ENCODE measurements around the gene BCL2L11. TPM values are rescaled to one million over a fixed set of nuclear protein-coding genes. Genes with fewer than 3 reads are reported as not detected.

BCL2L11 gene
- total RNA-seq, 2 experiments from 2014 or later = 11.5 to 12.8 TPM

DNA sequence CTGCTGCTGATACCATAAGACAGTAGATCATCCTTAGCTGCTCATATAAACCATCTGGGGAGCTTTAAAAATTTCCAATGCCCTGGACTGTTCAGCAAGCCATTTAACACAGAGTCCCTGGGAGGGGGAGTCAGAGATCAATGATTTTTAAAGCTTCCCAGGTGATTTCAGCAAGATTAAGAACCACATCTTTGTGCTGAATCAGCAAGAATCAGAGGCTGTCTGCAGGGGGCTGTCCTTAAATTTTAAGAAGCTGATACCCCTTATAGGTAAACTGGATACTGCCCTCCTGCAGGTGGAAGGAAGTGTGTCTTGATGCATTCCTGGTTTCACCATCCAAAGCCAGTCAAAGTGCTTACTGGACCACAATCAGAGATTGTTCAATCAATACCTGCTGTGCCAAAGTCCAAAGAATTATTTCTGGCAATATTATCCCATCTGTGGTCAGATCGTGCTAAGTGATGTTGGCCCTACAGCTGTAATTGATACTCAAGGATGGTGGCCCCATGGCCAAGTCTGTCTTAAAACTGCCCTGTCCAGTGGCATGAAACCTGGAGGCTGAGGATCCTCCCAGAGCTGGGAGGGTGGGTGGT lies 72.2 kb downstream of the BCL2L11 start:
- Mint-ChIP-seq H3K4me3 (no peak overlapping the region), H3K9me3 (no peaks in the 10 kb centered on the region), H3K36me3 (ENCODE audit: low read depth) (no peaks in the 10 kb centered on the region), H3K27me3 (ENCODE audit: low read depth) (no peaks in the 10 kb centered on the region), H3K27ac (no peak overlapping the region), H3K4me1 (ENCODE audit: low read depth) (no peaks in the 10 kb centered on the region)
- intact Hi-C loops (cut with micrococcal nuclease) = no loop called here
- CTCF ChIA-PET = no interaction called here
- DNase-seq = no peak

DNA sequence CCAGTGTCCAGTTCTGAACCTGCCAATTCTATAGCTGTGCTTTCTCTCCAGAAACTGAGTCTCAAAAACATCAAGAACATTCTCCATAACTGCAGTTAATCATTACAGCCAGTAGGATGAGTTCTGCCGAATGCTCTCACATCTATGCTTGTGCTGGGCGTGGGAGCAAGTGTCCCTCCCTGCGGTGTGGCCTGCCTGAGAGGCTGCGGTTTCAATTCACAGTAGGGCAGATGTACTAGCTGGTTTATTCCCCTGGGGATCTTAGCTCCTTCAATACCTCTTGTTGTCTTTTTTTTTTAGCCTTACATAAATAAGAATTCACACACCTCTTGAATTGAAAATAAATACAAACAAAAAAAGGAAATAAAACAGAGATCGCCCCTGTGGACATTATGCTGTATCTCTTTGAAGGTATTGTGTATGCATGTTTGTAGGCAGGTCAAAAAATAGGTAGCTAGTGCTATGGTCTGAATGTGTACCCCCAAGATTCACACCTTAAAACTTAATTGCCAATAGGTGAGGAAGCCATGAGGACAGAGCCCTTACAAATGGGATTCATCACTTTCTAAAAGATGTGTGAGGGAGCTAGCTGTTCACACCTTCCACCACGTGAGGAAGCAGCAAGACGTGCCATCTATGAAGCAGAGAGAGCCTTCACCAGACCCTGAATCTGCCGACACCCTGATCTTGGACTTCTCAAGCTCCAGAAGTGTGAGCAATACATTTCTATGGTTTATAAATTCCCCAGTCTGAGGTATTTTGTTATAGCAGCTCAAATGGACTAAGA lies 74.3 kb downstream of the BCL2L11 start:
- intact Hi-C loops (cut with micrococcal nuclease) = no loop called here
- Mint-ChIP-seq H3K9me3 (no peaks in the 10 kb centered on the region), H3K4me1 (ENCODE audit: low read depth) (no peaks in the 10 kb centered on the region), H3K36me3 (ENCODE audit: low read depth) (no peaks in the 10 kb centered on the region), H3K27ac (no peak overlapping the region), H3K4me3 (no peak overlapping the region), H3K27me3 (ENCODE audit: low read depth) (no peaks in the 10 kb centered on the region)
- DNase-seq = no peak
- CTCF ChIA-PET = no interaction called here

DNA sequence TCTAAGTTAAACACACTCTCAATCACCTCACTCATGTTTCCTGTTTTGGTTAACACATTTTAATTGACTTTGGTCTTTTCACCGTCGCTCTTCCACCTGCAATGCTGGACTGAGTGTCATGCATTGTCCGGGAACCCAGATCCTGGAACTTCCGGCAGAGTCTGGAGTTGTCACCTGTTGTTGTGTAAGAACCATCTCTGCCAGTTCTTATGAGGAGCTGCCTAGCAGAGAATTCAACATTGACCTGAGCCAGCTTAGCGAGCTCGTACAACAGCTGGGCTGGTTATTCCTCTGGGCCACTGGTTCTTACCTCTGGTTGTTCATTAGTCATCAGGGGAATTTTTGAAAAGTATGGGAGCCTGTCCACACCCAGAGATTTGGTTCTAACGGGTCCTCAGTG lies 75.7 kb downstream of the BCL2L11 start:
- CTCF ChIA-PET = no interaction called here
- Mint-ChIP-seq H3K4me1 (ENCODE audit: low read depth) (no peaks in the 10 kb centered on the region), H3K27me3 (ENCODE audit: low read depth) (peaks cover 3% of the 10 kb centered on the region), H3K27ac (no peak overlapping the region), H3K9me3 (no peaks in the 10 kb centered on the region), H3K4me3 (no peak overlapping the region), H3K36me3 (ENCODE audit: low read depth) (no peaks in the 10 kb centered on the region)
- DNase-seq = no peak
- intact Hi-C loops (cut with micrococcal nuclease) = no loop called here

DNA sequence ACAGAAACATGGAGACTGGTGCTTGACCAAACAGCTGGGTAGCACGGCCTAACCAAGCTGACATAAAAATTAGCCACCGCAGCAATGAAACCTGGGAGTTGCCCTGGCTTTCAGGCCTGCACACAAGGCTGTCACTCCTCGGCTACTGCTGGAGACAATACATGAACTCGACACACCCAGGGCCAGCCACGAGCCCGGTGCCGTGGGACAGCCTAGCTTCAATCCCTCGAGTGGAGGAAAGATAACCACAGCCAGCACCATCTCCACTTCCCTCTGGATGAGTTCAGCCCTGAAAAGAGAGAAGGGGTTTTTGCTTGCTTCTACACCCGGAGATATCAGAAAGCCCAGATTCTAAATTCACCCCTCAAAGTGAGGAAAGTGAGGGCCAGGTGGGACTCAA lies 78.0 kb downstream of the BCL2L11 start:
- peaks cover 3% of the 10 kb centered on the region for H3K27me3 Mint-ChIP-seq (ENCODE audit: low read depth)
- H3K4me1 Mint-ChIP-seq (ENCODE audit: low read depth) = no peaks in the 10 kb centered on the region
- CTCF ChIA-PET = no interaction called here

DNA sequence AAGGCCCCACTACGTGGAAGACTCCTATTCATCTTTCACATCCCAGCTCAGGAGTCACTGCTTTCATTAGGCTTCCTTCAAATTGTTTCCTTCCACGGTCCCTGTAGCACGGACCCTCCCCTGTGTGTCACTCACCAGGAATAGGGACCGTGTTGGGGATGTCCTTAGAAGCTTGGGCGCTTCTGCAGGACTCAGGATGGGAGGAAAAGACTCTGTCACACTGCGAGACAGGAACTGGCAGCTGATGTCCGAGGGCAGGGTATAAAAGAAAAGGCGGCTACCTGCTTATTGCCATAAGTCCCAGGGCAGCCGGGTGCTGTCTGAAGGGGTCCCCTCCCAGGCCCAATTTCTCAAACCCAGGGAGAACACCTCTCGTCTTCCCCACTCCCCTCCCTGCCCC lies 79.1 kb downstream of the BCL2L11 start:
- peaks cover 3% of the 10 kb centered on the region for H3K27me3 Mint-ChIP-seq (ENCODE audit: low read depth)
- CTCF ChIA-PET = no interaction called here
- H3K4me1 Mint-ChIP-seq (ENCODE audit: low read depth) = no peaks in the 10 kb centered on the region
- H3K4me3 Mint-ChIP-seq = no peak overlapping the region
- H3K27ac Mint-ChIP-seq = no peak overlapping the region
- H3K9me3 Mint-ChIP-seq = no peaks in the 10 kb centered on the region
- DNase-seq = no peak
- H3K36me3 Mint-ChIP-seq (ENCODE audit: low read depth) = no peaks in the 10 kb centered on the region
- intact Hi-C loops (cut with micrococcal nuclease) = no loop called here

More for the DNA sequence above, 78.0 kb downstream of the BCL2L11 start:
- intact Hi-C loops (cut with micrococcal nuclease) = no loop called here
- H3K4me3 Mint-ChIP-seq = no peak overlapping the region
- no peaks in the 10 kb centered on the region for H3K9me3 Mint-ChIP-seq
- DNase-seq = no peak
- no peaks in the 10 kb centered on the region for H3K36me3 Mint-ChIP-seq (ENCODE audit: low read depth)
- H3K27ac Mint-ChIP-seq = no peak overlapping the region

DNA sequence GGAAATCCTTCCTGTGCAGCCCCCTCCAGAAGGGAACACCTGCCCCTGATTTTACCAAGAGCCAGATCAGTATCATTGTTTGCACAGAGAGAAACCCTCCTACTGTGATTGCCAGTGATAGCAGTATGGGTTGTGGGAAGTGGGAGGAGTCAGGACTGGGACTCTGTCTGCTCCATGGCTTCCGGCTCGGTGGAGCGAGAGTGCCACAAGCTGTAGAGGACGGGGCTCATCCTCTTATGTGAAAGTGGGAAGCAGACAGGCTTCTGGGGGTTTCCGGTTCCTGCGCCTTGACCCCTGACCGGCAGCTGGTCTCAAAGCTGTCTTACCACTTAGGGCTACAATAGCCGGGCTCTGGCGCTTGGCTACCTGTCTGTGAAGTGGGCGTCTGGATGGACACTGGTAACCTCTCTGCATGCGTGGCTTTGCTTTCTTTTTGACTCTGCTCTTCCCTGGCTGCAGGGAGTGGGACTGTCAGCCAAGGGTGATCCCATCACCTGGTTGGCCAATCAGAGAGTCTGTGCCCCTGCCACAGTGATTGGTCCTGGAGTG lies 79.7 kb downstream of the BCL2L11 start:
- CTCF ChIA-PET = no interaction called here
- Mint-ChIP-seq H3K4me1 (ENCODE audit: low read depth) (no peaks in the 10 kb centered on the region), H3K27ac (no peak overlapping the region), H3K27me3 (ENCODE audit: low read depth) (peaks cover 5% of the 10 kb centered on the region), H3K9me3 (no peaks in the 10 kb centered on the region), H3K36me3 (ENCODE audit: low read depth) (no peaks in the 10 kb centered on the region), H3K4me3 (no peak overlapping the region)
- no peak for DNase-seq
- intact Hi-C loops (cut with micrococcal nuclease) = no loop called here

DNA sequence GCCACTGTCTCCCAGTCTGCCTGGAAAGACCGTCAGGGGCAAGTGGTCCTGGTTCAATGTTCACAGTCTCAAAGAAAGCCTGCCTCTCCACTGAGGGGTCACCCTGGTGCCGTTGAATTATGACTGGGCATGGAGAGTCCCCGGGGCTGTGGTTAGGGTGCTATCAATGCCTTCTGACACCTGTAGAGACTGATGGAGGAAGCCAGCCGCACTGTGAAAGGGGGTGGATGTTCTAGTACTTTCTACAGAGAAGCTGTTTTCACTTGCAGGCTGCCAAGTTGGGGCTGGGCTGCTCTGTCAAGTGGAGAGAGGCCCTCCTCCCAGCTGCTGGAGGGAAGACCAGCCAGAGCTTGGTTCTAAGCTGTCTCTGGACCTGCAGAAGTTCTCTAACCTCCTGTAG lies 80.5 kb downstream of the BCL2L11 start:
- peaks cover 5% of the 10 kb centered on the region for H3K27me3 Mint-ChIP-seq (ENCODE audit: low read depth)
- no peak overlapping the region for H3K27ac Mint-ChIP-seq
- no peaks in the 10 kb centered on the region for H3K9me3 Mint-ChIP-seq
- H3K4me1 Mint-ChIP-seq (ENCODE audit: low read depth) = no peaks in the 10 kb centered on the region
- intact Hi-C loops (cut with micrococcal nuclease) = no loop called here
- CTCF ChIA-PET = no interaction called here
- H3K4me3 Mint-ChIP-seq = no peak overlapping the region
- no peak for DNase-seq
- H3K36me3 Mint-ChIP-seq (ENCODE audit: low read depth) = no peaks in the 10 kb centered on the region

DNA sequence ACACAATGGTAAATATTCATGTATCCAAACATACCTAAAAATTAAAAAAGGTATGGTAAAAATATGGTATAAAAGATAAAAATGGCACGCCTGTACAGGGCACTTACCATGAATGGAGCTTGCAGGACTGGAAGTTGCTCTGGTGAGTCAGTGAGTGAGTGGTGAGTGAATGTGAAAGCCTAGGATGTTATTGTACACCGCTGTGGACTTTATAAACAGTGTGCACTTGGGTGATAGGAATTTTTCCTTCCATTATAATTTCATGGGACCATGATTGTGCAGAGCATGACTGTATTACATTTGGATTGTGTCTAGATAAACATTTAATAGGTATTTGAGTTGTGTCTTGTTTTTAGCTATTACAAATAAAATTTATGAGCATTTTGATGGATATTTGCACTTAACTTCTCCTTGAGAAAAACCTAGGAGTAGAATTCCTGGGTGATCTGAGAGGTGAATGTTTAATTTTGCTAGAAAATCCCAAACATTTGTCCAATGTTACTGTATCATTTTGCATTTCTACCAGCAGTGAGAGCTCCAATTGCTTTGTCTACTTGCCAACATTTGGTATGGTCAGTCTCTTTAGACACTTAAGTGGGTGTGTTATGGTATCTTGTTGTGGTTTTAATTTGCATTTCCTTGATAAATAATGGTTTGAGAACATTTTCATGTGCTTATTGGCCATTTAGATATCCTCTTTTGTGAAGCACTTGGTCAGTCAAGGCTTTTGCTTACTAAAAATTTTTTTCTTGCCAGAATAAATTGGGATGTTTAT lies 81.7 kb downstream of the BCL2L11 start:
- no peak overlapping the region for H3K27ac Mint-ChIP-seq
- no peak overlapping the region for H3K4me3 Mint-ChIP-seq
- H3K27me3 Mint-ChIP-seq (ENCODE audit: low read depth) = peaks cover 7% of the 10 kb centered on the region
- H3K36me3 Mint-ChIP-seq (ENCODE audit: low read depth) = no peaks in the 10 kb centered on the region
- no peaks in the 10 kb centered on the region for H3K4me1 Mint-ChIP-seq (ENCODE audit: low read depth)
- no peaks in the 10 kb centered on the region for H3K9me3 Mint-ChIP-seq
- CTCF ChIA-PET = no interaction called here
- DNase-seq = no peak
- intact Hi-C loops (cut with micrococcal nuclease) = no loop called here

DNA sequence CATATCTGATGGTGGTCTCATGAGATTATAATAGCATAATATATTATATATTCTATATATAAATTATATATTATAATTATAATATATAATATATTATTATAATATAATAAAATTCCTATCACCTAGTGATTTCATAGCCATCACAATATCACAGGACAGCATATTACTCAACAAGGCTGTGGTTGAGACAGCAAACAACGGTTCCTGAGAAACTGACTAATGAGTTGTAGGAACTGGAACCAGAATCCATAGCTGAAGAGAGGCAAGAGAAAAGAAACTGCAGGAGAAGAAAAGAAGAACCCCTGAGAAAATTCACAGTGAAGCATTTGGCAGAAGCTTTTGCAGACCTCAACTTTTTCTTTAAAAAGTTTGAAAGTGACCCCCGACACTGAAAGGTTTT lies 84.0 kb downstream of the BCL2L11 start:
- Mint-ChIP-seq H3K36me3 (ENCODE audit: low read depth) (no peaks in the 10 kb centered on the region), H3K4me1 (ENCODE audit: low read depth) (peaks cover 10% of the 10 kb centered on the region), H3K27me3 (ENCODE audit: low read depth) (peaks cover 11% of the 10 kb centered on the region), H3K27ac (no peak overlapping the region), H3K4me3 (no peak overlapping the region), H3K9me3 (no peaks in the 10 kb centered on the region)
- CTCF ChIA-PET = interaction anchor here (0.6 kb wide), 1 partner anchor 11 kb away, joined by 3 read pairs; no protein-coding TSS in a partner anchor
- intact Hi-C loops (cut with micrococcal nuclease) = no loop called here
- no peak for DNase-seq

DNA sequence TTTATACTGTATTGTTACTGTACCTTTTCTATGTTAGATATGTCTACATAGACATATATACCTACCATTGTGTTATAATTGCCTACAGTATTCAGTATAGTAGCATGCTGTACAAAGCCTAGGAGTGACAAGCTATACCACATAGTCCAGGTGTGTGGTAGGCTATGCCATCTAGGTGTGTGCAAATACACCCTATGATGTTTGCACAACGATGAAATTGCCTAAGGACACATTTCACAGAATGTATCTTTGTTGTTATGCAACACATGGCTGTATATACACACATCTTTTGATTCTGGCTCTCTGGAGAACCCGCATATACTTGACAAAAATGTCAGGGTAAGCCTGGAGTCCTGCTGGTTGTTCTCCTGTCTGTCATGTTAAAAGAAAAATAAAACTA lies 85.1 kb downstream of the BCL2L11 start:
- Mint-ChIP-seq H3K4me1 (ENCODE audit: low read depth) (peaks cover 10% of the 10 kb centered on the region), H3K4me3 (no peak overlapping the region), H3K9me3 (no peaks in the 10 kb centered on the region), H3K36me3 (ENCODE audit: low read depth) (no peaks in the 10 kb centered on the region), H3K27ac (no peak overlapping the region), H3K27me3 (ENCODE audit: low read depth) (peaks cover 13% of the 10 kb centered on the region)
- CTCF ChIA-PET = no interaction called here
- intact Hi-C loops (cut with micrococcal nuclease) = no loop called here
- no peak for DNase-seq

DNA sequence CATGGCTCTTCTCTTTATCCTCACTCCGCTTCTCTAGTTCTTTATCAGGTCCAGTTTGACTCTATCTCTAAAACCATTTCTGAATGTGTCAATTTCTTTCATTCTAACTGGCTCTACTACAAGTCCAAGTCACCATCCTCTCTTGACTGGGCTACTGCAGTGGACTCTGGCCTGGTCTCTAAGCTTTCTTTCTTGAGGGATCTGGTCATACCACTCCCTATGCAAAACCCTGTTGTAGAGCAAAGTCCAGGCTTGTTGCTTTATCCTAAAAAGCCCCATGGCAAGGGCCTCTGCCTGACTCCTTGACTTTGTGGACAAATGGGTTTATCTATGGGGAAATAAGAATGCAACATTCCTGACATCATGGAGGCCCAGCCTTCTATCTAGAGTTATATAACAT lies 87.1 kb downstream of the BCL2L11 start:
- Mint-ChIP-seq H3K4me1 (ENCODE audit: low read depth) (peaks cover 10% of the 10 kb centered on the region), H3K4me3 (no peak overlapping the region), H3K9me3 (peaks cover 2% of the 10 kb centered on the region), H3K27me3 (ENCODE audit: low read depth) (peaks cover 11% of the 10 kb centered on the region), H3K36me3 (ENCODE audit: low read depth) (no peaks in the 10 kb centered on the region), H3K27ac (no peak overlapping the region)
- intact Hi-C loops (cut with micrococcal nuclease) = loop anchor here (2.0 kb wide), 1 partner anchor 91 kb away; no protein-coding TSS in a partner anchor
- no peak for DNase-seq
- CTCF ChIA-PET = interaction anchor here (1.6 kb wide), 1 partner anchor 91 kb away, joined by 4 read pairs; no protein-coding TSS in a partner anchor

DNA sequence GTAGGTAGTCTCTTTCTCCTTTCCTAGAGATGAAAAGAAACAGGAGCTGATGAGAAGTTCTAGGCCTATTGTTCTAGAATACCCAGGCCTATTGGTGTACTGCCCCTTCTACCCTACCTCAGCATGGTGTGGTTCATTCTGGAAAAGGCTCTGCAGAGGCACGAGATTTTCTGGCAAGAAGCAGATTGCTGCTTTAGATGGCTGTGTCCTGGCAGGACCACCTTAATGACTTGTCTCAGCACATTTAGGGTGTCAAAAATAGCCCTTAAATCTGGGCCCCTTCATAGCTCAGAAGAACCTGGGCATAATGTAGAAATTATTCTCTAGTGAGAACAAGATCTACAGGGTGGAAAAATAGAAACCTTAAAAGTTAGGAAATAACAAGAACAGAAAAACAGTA lies 87.9 kb downstream of the BCL2L11 start:
- DNase-seq = no peak
- Mint-ChIP-seq H3K27me3 (ENCODE audit: low read depth) (peaks cover 13% of the 10 kb centered on the region), H3K36me3 (ENCODE audit: low read depth) (no peaks in the 10 kb centered on the region), H3K9me3 (peaks cover 7% of the 10 kb centered on the region), H3K4me1 (ENCODE audit: low read depth) (peaks cover 10% of the 10 kb centered on the region), H3K4me3 (no peak overlapping the region), H3K27ac (no peak overlapping the region)
- CTCF ChIA-PET = interaction anchor here (1.6 kb wide), 1 partner anchor 91 kb away, joined by 4 read pairs; no protein-coding TSS in a partner anchor
- intact Hi-C loops (cut with micrococcal nuclease) = loop anchor here (2.0 kb wide), 1 partner anchor 92 kb away; no protein-coding TSS in a partner anchor

Measured in activated naive CD4-positive, alpha-beta T cell treated with anti-CD3 and anti-CD28 coated beads for 36 hours (primary cell).